Ishikawa (cell line): ENCODE data around the gene ERF.

Experiments
- CEBPB ChIP-seq: IDR thresholded peaks from 2 replicates; pipeline ENCODE4 v1.6.1; 2012
- MAX ChIP-seq: IDR thresholded peaks from 2 replicates; pipeline ENCODE4 v1.6.1; 2012
- USF1 ChIP-seq: IDR thresholded peaks from 2 replicates; pipeline ENCODE4 v1.6.1; 2012
- YY1 ChIP-seq: IDR thresholded peaks from 2 replicates; pipeline ENCODE4 v1.6.1; 2012; ENCODE audit warnings: low read depth
- TF ChIP-seq, protein P1 (sequence below): IDR thresholded peaks from 2 replicates; pipeline ENCODE4 v1.6.1; 2012; ENCODE audit warnings: low read depth, mild to moderate bottlenecking

GRCh38 chr19:42290136-42290522, 35.2 kb upstream of the ERF start:
- no peak for TF ChIP-seq MAX
- TF ChIP-seq CEBPB = no peak
- TF ChIP-seq YY1 = no peak
- TF ChIP-seq, protein P1, sequence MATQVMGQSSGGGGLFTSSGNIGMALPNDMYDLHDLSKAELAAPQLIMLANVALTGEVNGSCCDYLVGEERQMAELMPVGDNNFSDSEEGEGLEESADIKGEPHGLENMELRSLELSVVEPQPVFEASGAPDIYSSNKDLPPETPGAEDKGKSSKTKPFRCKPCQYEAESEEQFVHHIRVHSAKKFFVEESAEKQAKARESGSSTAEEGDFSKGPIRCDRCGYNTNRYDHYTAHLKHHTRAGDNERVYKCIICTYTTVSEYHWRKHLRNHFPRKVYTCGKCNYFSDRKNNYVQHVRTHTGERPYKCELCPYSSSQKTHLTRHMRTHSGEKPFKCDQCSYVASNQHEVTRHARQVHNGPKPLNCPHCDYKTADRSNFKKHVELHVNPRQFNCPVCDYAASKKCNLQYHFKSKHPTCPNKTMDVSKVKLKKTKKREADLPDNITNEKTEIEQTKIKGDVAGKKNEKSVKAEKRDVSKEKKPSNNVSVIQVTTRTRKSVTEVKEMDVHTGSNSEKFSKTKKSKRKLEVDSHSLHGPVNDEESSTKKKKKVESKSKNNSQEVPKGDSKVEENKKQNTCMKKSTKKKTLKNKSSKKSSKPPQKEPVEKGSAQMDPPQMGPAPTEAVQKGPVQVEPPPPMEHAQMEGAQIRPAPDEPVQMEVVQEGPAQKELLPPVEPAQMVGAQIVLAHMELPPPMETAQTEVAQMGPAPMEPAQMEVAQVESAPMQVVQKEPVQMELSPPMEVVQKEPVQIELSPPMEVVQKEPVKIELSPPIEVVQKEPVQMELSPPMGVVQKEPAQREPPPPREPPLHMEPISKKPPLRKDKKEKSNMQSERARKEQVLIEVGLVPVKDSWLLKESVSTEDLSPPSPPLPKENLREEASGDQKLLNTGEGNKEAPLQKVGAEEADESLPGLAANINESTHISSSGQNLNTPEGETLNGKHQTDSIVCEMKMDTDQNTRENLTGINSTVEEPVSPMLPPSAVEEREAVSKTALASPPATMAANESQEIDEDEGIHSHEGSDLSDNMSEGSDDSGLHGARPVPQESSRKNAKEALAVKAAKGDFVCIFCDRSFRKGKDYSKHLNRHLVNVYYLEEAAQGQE = no peak
- no peak for TF ChIP-seq USF1
